Uterus (tissue), 4 donors: Measurements from ENCODE around the gene NR2E1. TPM values are rescaled to one million over a fixed set of nuclear protein-coding genes. Genes with fewer than 3 reads are reported as not detected.

Experiments
- DNase-seq, 2 donors: peaks; one replicate each; pipeline ENCODE4 v3.0.0-alpha.2; 2019 to 2020
- H3K27ac ChIP-seq, 2 donors: fragments of 200-600 bp; sonication (generic); 1 replicate in 1 of 2; 2 replicates in 1 of 2; pipeline ENCODE4 v1.5.1; 2016 to 2018
- H3K27me3 ChIP-seq, 2 donors: fragments of 200-600 bp; sonication (generic); one replicate each; pipeline ENCODE4 v1.5.1; 2018 to 2019; ENCODE audit warnings: control low read depth in 1 of 2
- H3K36me3 ChIP-seq, 2 donors: fragments of 200-600 bp; sonication (generic); one replicate each; pipeline ENCODE4 v1.5.1; 2019; ENCODE audit warnings: control low read depth in 1 of 2
- H3K4me1 ChIP-seq, 2 donors: fragments of 200-600 bp; sonication (generic); one replicate each; pipeline ENCODE4 v1.5.1; 2018 to 2019; ENCODE audit warnings: control low read depth in 1 of 2
- H3K4me3 ChIP-seq, 2 donors: fragments of 200-600 bp; sonication (generic); 1 replicate in 1 of 2; 2 replicates in 1 of 2; pipeline ENCODE4 v1.5.1; 2018 to 2019; ENCODE audit warnings: mild to moderate bottlenecking in 1 of 2
- H3K9me3 ChIP-seq, 2 donors: fragments of 200-600 bp; sonication (generic); one replicate each; pipeline ENCODE4 v1.5.1; 2019; ENCODE audit warnings: control low read depth in 1 of 2
- CTCF ChIP-seq, 4 experiments: fragments of 200-600 bp in 2 of 4; fragments of 450-650 bp in 2 of 4; sonication (generic) in 2 of 4; IDR thresholded peaks; one replicate each; pipeline ENCODE4 v1.5.1; 2016 to 2019; ENCODE audit warnings: antibody characterized with exemption in 4 of 4, mild to moderate bottlenecking in 2 of 4, moderate library complexity in 1 of 4
- POLR2A ChIP-seq, 2 donors: fragments of 450-650 bp; IDR thresholded peaks; one replicate each; pipeline ENCODE4 v1.6.1; 2016; ENCODE audit warnings: antibody characterized with exemption in 2 of 2, mild to moderate bottlenecking in 1 of 2, moderate library complexity in 1 of 2
- intact Hi-C: fragments of 100-400 bp; cut with DNase I; formaldehyde crosslinking; loops from one replicate; pipeline ENCODE4 v1.15.1; 2023; ENCODE audit warnings: low total_unique reads
- total RNA-seq, 4 donors: library from RNA; depleted of rRNA in 3 of 4; stranded (reverse); fragments of >200 nt in 3 of 4; gene quantifications; one replicate each; pipeline versions ENCODE4 v1.1.0 to v1.2.4, GENCODE V29; 2014 to 2023
- donor health status: DM: yes; HTN: yes; CAD: no.

Gene NR2E1
- total RNA-seq, 4 donors from 2014 or later = not detected

- Histone ChIP-seq H3K9me3 (no peaks in the 10 kb centered on the region), H3K4me1 (peaks cover 0 to 21% of the 10 kb centered on the region in 2 donors), H3K4me3 (no peak overlapping the region), H3K27ac (no peak overlapping the region), H3K36me3 (no peaks in the 10 kb centered on the region), H3K27me3 (peaks cover 22 to 68% of the 10 kb centered on the region in 2 donors)
- intact Hi-C loops = no loop called here
- DNase-seq = no peak
- TF ChIP-seq CTCF (IDR thresholded peaks at IDR 0.05) (no peak), POLR2A (IDR thresholded peaks at IDR 0.05) (no peak)
Measured at GRCh38 chr6:108171918-108172516, 6.2 kb downstream of the NR2E1 start.

GRCh38 chr6:108174371-108175175 is 8.8 kb downstream of the NR2E1 start:
- H3K27ac ChIP-seq = no peak overlapping the region
- peaks cover 8 to 55% of the 10 kb centered on the region in 2 donors for H3K27me3 ChIP-seq
- peaks cover 0 to 8% of the 10 kb centered on the region in 2 donors for H3K4me1 ChIP-seq
- intact Hi-C loops = no loop called here
- H3K4me3 ChIP-seq = no peak overlapping the region
- H3K36me3 ChIP-seq = no peaks in the 10 kb centered on the region
- H3K9me3 ChIP-seq = no peaks in the 10 kb centered on the region
- TF ChIP-seq POLR2A (IDR thresholded peaks at IDR 0.05) = no peak
- DNase-seq = no peak

GRCh38 chr6:108175176-108175591 is 9.4 kb downstream of the NR2E1 start:
- no peak for DNase-seq
- TF ChIP-seq CTCF (IDR thresholded peaks at IDR 0.05) (no peak), POLR2A (IDR thresholded peaks at IDR 0.05) (no peak)
- no peaks in the 10 kb centered on the region for H3K36me3 ChIP-seq
- intact Hi-C loops = no loop called here
- no peaks in the 10 kb centered on the region for H3K9me3 ChIP-seq
- H3K4me1 ChIP-seq = peaks cover 0 to 8% of the 10 kb centered on the region in 2 donors
- H3K4me3 ChIP-seq = no peak overlapping the region
- H3K27me3 ChIP-seq = peaks cover 8 to 55% of the 10 kb centered on the region in 2 donors
- no peak overlapping the region for H3K27ac ChIP-seq

GRCh38 chr6:108175592-108176279 is 9.9 kb downstream of the NR2E1 start:
- no peaks in the 10 kb centered on the region for H3K36me3 ChIP-seq
- TF ChIP-seq POLR2A (IDR thresholded peaks at IDR 0.05) (no peak), CTCF (IDR thresholded peaks at IDR 0.05) (no peak)
- no peak overlapping the region for H3K27ac ChIP-seq
- DNase-seq = no peak
- H3K4me3 ChIP-seq = no peak overlapping the region
- H3K9me3 ChIP-seq = no peaks in the 10 kb centered on the region
- peaks cover 8 to 51% of the 10 kb centered on the region in 2 donors for H3K27me3 ChIP-seq
- H3K4me1 ChIP-seq = peaks cover 0 to 8% of the 10 kb centered on the region in 2 donors
- intact Hi-C loops = no loop called here

GRCh38 chr6:108176281-108177089 is 10.7 kb downstream of the NR2E1 start:
- Histone ChIP-seq H3K9me3 (no peaks in the 10 kb centered on the region), H3K4me1 (peaks cover 0 to 8% of the 10 kb centered on the region in 2 donors), H3K4me3 (no peak overlapping the region), H3K27ac (no peak overlapping the region), H3K36me3 (no peaks in the 10 kb centered on the region), H3K27me3 (peaks cover 8 to 48% of the 10 kb centered on the region in 2 donors)
- intact Hi-C loops = no loop called here
- no peak for DNase-seq
- TF ChIP-seq CTCF (IDR thresholded peaks at IDR 0.05) (no peak), POLR2A (IDR thresholded peaks at IDR 0.05) (no peak)
